Liver (tissue), 3 donors: ENCODE results near the gene NIF3L1.

Experiments used
- ATF3 ChIP-seq: IDR thresholded peaks from 2 replicates; pipeline ENCODE4 v1.6.1; 2016; ENCODE audit warnings: antibody characterized with exemption
- CTCF ChIP-seq: fragments of 150-350 bp; IDR thresholded peaks from 2 replicates; pipeline ENCODE4 v1.5.1; 2017; ENCODE audit warnings: improper control_type of control experiment, low read depth, low read length; ENCODE audit not compliant: missing input control
- FOXA1 ChIP-seq: IDR thresholded peaks from 2 replicates; pipeline ENCODE4 v1.6.1; 2016; ENCODE audit warnings: antibody characterized with exemption
- HNF4A ChIP-seq, 2 donors: conservative IDR thresholded peaks; 2 replicates each; pipeline ENCODE4 v1.6.1; 2016; ENCODE audit warnings: antibody characterized with exemption in 2 of 2, mild to moderate bottlenecking in 2 of 2
- SP1 ChIP-seq: IDR thresholded peaks from 2 replicates; pipeline ENCODE4 v1.6.1; 2018; ENCODE audit warnings: antibody characterized with exemption, mild to moderate bottlenecking
- TAF1 ChIP-seq: conservative IDR thresholded peaks from 2 replicates; pipeline ENCODE4 v1.6.1; 2016; ENCODE audit warnings: antibody characterized with exemption, mild to moderate bottlenecking
- YY1 ChIP-seq: IDR thresholded peaks from 2 replicates; pipeline ENCODE4 v1.6.1; 2016; ENCODE audit warnings: antibody characterized with exemption, mild to moderate bottlenecking
- TF ChIP-seq, protein P1 (sequence below): IDR thresholded peaks from 2 replicates; pipeline ENCODE4 v1.6.1; 2016; ENCODE audit warnings: antibody characterized with exemption, mild to moderate bottlenecking
- TF ChIP-seq, protein P2 (sequence below): IDR thresholded peaks from 2 replicates; pipeline ENCODE4 v1.6.1; 2016; ENCODE audit warnings: antibody characterized with exemption
- TF ChIP-seq, protein P3 (sequence below): IDR thresholded peaks from 2 replicates; pipeline ENCODE4 v1.6.1; 2016; ENCODE audit warnings: antibody characterized with exemption
- donor health status: healthy.
- donor health status: healthy.

DNA sequence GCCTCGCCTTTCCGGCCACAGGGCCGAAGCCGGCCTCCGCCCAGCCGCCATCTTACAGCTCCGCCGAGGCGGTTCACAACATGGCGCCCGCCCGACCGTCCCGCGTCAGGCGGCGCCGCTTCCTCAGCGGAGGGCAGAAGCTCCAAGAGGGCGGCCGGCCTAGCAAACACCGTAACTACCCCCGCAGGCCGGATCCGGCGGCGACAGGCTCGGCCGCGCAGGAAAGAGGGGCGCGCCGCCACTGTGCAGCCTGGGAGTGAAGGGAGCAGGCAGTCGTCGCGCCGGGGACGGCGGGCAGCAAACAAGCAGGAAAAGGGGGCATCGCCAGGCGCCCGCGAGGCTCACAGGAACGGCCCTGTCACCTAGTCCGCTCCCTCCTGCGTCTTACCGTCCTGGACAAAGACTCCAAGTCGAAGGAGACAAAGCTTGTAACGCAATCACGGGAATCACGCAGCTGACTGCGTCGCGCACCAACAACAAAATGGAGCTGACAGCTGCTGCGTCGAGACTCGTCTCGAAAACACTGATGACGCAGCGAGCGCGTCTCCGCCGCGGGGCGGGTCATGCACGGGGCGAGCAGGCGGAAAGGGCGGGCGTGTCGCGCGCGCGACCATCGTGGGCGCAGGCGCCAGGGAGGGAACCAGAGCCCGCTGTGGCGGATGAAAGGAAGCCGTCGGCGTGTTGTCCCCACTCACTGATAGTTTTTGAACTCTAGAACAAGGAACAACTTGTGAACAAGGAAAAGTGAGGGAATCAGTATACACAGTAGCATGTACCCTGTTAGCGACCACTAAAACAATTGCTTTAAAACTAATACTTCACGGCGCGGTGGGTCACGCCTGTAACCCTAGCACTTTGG is 24.8 kb upstream of the NIF3L1 start, which contains the start of gene CLK1:
- TF ChIP-seq CTCF (no peak), SP1 (peak; percentile 65), YY1 (peak; percentile 99), ATF3 (no peak), TAF1 (peak; percentile 97), HNF4A (conservative IDR thresholded peaks at IDR 0.05) (peak in 1 of 2 donors; percentile 23), FOXA1 (no peak)
- TF ChIP-seq, protein P1, sequence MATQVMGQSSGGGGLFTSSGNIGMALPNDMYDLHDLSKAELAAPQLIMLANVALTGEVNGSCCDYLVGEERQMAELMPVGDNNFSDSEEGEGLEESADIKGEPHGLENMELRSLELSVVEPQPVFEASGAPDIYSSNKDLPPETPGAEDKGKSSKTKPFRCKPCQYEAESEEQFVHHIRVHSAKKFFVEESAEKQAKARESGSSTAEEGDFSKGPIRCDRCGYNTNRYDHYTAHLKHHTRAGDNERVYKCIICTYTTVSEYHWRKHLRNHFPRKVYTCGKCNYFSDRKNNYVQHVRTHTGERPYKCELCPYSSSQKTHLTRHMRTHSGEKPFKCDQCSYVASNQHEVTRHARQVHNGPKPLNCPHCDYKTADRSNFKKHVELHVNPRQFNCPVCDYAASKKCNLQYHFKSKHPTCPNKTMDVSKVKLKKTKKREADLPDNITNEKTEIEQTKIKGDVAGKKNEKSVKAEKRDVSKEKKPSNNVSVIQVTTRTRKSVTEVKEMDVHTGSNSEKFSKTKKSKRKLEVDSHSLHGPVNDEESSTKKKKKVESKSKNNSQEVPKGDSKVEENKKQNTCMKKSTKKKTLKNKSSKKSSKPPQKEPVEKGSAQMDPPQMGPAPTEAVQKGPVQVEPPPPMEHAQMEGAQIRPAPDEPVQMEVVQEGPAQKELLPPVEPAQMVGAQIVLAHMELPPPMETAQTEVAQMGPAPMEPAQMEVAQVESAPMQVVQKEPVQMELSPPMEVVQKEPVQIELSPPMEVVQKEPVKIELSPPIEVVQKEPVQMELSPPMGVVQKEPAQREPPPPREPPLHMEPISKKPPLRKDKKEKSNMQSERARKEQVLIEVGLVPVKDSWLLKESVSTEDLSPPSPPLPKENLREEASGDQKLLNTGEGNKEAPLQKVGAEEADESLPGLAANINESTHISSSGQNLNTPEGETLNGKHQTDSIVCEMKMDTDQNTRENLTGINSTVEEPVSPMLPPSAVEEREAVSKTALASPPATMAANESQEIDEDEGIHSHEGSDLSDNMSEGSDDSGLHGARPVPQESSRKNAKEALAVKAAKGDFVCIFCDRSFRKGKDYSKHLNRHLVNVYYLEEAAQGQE = peak; percentile 95
- TF ChIP-seq, protein P2, sequence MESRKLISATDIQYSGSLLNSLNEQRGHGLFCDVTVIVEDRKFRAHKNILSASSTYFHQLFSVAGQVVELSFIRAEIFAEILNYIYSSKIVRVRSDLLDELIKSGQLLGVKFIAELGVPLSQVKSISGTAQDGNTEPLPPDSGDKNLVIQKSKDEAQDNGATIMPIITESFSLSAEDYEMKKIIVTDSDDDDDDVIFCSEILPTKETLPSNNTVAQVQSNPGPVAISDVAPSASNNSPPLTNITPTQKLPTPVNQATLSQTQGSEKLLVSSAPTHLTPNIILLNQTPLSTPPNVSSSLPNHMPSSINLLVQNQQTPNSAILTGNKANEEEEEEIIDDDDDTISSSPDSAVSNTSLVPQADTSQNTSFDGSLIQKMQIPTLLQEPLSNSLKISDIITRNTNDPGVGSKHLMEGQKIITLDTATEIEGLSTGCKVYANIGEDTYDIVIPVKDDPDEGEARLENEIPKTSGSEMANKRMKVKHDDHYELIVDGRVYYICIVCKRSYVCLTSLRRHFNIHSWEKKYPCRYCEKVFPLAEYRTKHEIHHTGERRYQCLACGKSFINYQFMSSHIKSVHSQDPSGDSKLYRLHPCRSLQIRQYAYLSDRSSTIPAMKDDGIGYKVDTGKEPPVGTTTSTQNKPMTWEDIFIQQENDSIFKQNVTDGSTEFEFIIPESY = peak; percentile 35
- TF ChIP-seq, protein P3, sequence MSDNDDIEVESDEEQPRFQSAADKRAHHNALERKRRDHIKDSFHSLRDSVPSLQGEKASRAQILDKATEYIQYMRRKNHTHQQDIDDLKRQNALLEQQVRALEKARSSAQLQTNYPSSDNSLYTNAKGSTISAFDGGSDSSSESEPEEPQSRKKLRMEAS = peak; percentile 16
